T-helper 1 cell treated with Interleukin-12 subunit alpha and Interleukin-12 subunit beta and Interleukin-4 antibody, amounts not matched to agents 30 μg/mL and 1 μg/mL, for 36 hours (primary cell): ENCODE data around the gene FADS1.

Experiments
- H3K27ac Mint-ChIP-seq: one replicate; pipeline ENCODE4 v1.8.0; 2021; ENCODE audit warnings: mild to moderate bottlenecking, mixed read lengths
- H3K27me3 Mint-ChIP-seq: one replicate; pipeline ENCODE4 v1.8.0; 2021; ENCODE audit warnings: low read depth, mixed read lengths
- H3K36me3 Mint-ChIP-seq: one replicate; pipeline ENCODE4 v1.8.0; 2021; ENCODE audit warnings: low read depth, mixed read lengths
- H3K4me1 Mint-ChIP-seq: one replicate; pipeline ENCODE4 v1.8.0; 2021; ENCODE audit warnings: low read depth, mixed read lengths
- H3K4me3 Mint-ChIP-seq: one replicate; pipeline ENCODE4 v1.8.0; 2021; ENCODE audit warnings: mild to moderate bottlenecking, moderate library complexity, mixed read lengths
- H3K9me3 Mint-ChIP-seq: one replicate; pipeline ENCODE4 v1.8.0; 2021; ENCODE audit warnings: mixed read lengths

Gene FADS1

GRCh38 chr11:61762223-61762615 is 54.6 kb downstream of the FADS1 start:
- H3K36me3 Mint-ChIP-seq = no peaks in the 10 kb centered on the region
- H3K27ac Mint-ChIP-seq = no peak overlapping the region
- H3K4me3 Mint-ChIP-seq = no peak overlapping the region
- H3K4me1 Mint-ChIP-seq = no peaks in the 10 kb centered on the region
- peaks cover 4% of the 10 kb centered on the region for H3K27me3 Mint-ChIP-seq
- H3K9me3 Mint-ChIP-seq = no peaks in the 10 kb centered on the region

GRCh38 chr11:61761440-61762222 is 55.2 kb downstream of the FADS1 start:
- Mint-ChIP-seq H3K9me3 (no peaks in the 10 kb centered on the region), H3K27me3 (peaks cover 4% of the 10 kb centered on the region), H3K36me3 (no peaks in the 10 kb centered on the region), H3K4me1 (no peaks in the 10 kb centered on the region), H3K27ac (no peak overlapping the region), H3K4me3 (no peak overlapping the region)

- Mint-ChIP-seq H3K4me3 (no peak overlapping the region), H3K4me1 (peaks cover 6% of the 10 kb centered on the region), H3K27me3 (peaks cover 4% of the 10 kb centered on the region), H3K9me3 (no peaks in the 10 kb centered on the region), H3K36me3 (no peaks in the 10 kb centered on the region), H3K27ac (no peak overlapping the region)
Measured at GRCh38 chr11:61760946-61761345, 55.9 kb downstream of the FADS1 start.

- H3K4me3 Mint-ChIP-seq = no peak overlapping the region
- no peaks in the 10 kb centered on the region for H3K9me3 Mint-ChIP-seq
- H3K27ac Mint-ChIP-seq = no peak overlapping the region
- peaks cover 18% of the 10 kb centered on the region for H3K27me3 Mint-ChIP-seq
- H3K4me1 Mint-ChIP-seq = peaks cover 10% of the 10 kb centered on the region
- peaks cover 2% of the 10 kb centered on the region for H3K36me3 Mint-ChIP-seq
Measured at GRCh38 chr11:61757213-61757862, 59.5 kb downstream of the FADS1 start.

GRCh38 chr11:61756452-61757212 is 60.2 kb downstream of the FADS1 start:
- Mint-ChIP-seq H3K4me3 (no peak overlapping the region), H3K4me1 (peaks cover 12% of the 10 kb centered on the region), H3K36me3 (peaks cover 2% of the 10 kb centered on the region), H3K27me3 (peaks cover 24% of the 10 kb centered on the region), H3K9me3 (no peaks in the 10 kb centered on the region), H3K27ac (no peak overlapping the region)

GRCh38 chr11:61756147-61756451 is 60.7 kb downstream of the FADS1 start:
- Mint-ChIP-seq H3K27me3 (peaks cover 29% of the 10 kb centered on the region), H3K4me1 (peaks cover 12% of the 10 kb centered on the region), H3K4me3 (no peak overlapping the region)

GRCh38 chr11:61754534-61755482 is 62.0 kb downstream of the FADS1 start:
- H3K36me3 Mint-ChIP-seq = peaks cover 2% of the 10 kb centered on the region
- H3K4me1 Mint-ChIP-seq = peaks cover 14% of the 10 kb centered on the region
- H3K27me3 Mint-ChIP-seq = peaks cover 35% of the 10 kb centered on the region
- no peak overlapping the region for H3K4me3 Mint-ChIP-seq
- no peaks in the 10 kb centered on the region for H3K9me3 Mint-ChIP-seq
- no peak overlapping the region for H3K27ac Mint-ChIP-seq

More at GRCh38 chr11:61756147-61756451, 60.7 kb downstream of the FADS1 start:
- no peaks in the 10 kb centered on the region for H3K9me3 Mint-ChIP-seq
- peaks cover 2% of the 10 kb centered on the region for H3K36me3 Mint-ChIP-seq
- no peak overlapping the region for H3K27ac Mint-ChIP-seq

- Mint-ChIP-seq H3K4me1 (peaks cover 14% of the 10 kb centered on the region), H3K27ac (no peak overlapping the region), H3K36me3 (peaks cover 2% of the 10 kb centered on the region), H3K27me3 (peaks cover 40% of the 10 kb centered on the region), H3K4me3 (peak overlapping the region; percentile 72), H3K9me3 (no peaks in the 10 kb centered on the region)
Measured at GRCh38 chr11:61753672-61754071, 63.1 kb downstream of the FADS1 start.

- H3K27me3 Mint-ChIP-seq = peaks cover 38% of the 10 kb centered on the region
- peaks cover 14% of the 10 kb centered on the region for H3K4me1 Mint-ChIP-seq
- no peaks in the 10 kb centered on the region for H3K9me3 Mint-ChIP-seq
- H3K36me3 Mint-ChIP-seq = peaks cover 2% of the 10 kb centered on the region
- H3K27ac Mint-ChIP-seq = no peak overlapping the region
- peak overlapping the region; percentile 72 for H3K4me3 Mint-ChIP-seq
Measured at GRCh38 chr11:61752925-61753521, 63.8 kb downstream of the FADS1 start.

GRCh38 chr11:61752117-61752924 is 64.5 kb downstream of the FADS1 start, which contains the start of gene MYRF:
MYRF (plus strand) TSS chr11:61752636; CDS start chr11:61752745, 109 bp downstream.
- H3K27me3 Mint-ChIP-seq = peaks cover 38% of the 10 kb centered on the region
- H3K9me3 Mint-ChIP-seq = no peaks in the 10 kb centered on the region
- no peak within 1 kb of the TSS for H3K27ac Mint-ChIP-seq
- H3K36me3 Mint-ChIP-seq = peaks cover 2% of the 10 kb centered on the region
- peak within 1 kb of the TSS; percentile 72 for H3K4me3 Mint-ChIP-seq
- peaks cover 14% of the 10 kb centered on the region for H3K4me1 Mint-ChIP-seq

GRCh38 chr11:61751384-61751783 is 65.4 kb downstream of the FADS1 start:
- Mint-ChIP-seq H3K9me3 (no peaks in the 10 kb centered on the region), H3K36me3 (peaks cover 2% of the 10 kb centered on the region), H3K4me1 (peaks cover 11% of the 10 kb centered on the region), H3K27me3 (peaks cover 38% of the 10 kb centered on the region), H3K27ac (no peak overlapping the region), H3K4me3 (no peak overlapping the region)

- Mint-ChIP-seq H3K36me3 (peaks cover 2% of the 10 kb centered on the region), H3K9me3 (no peaks in the 10 kb centered on the region), H3K27me3 (peaks cover 38% of the 10 kb centered on the region), H3K27ac (no peak overlapping the region), H3K4me3 (peak overlapping the region; percentile 53), H3K4me1 (peaks cover 6% of the 10 kb centered on the region)
Measured at GRCh38 chr11:61750631-61751273, 66.1 kb downstream of the FADS1 start.
